ENCODE data around the gene NXNL2.

- TF ChIP-seq REST (IDR thresholded peaks at IDR 0.05; ENCODE audit: insufficient read depth in 1 of 2, low read depth in 2 of 2, low read length in 2 of 2) (no peak), TAF1 (IDR thresholded peaks at IDR 0.05; ENCODE audit: borderline replicate concordance, insufficient read depth, low read length) (no peak), SIN3A (IDR thresholded peaks at IDR 0.05; ENCODE audit: borderline replicate concordance, insufficient read depth, low read length) (no peak), POLR2AphosphoS5 (IDR thresholded peaks at IDR 0.05; ENCODE audit: low read depth, low read length) (no peak), FOXP2 (optimal IDR thresholded peaks at IDR 0.05; ENCODE audit: borderline replicate concordance, extremely low read depth, extremely low read length, insufficient read depth) (no peak)
Observed at GRCh38 chr9:88514247-88514646, 20.7 kb upstream of the NXNL2 start.

Measured in PFSK-1 (cell line).